EL (cell line): ENCODE results near the gene FARP1.

ENCODE experiments used
- DNase-seq: peaks from one replicate; pipeline ENCODE4 v3.0.0-alpha.2; 2016

Gene FARP1

GRCh38 chr13:98176777-98177608, 34.1 kb downstream of the FARP1 start, which contains the start of gene RNF113B:
TSS of gene RNF113B (minus strand) at chr13:98177269. CDS start at chr13:98177236, 33 bp downstream.
- no peak for DNase-seq

DNA sequence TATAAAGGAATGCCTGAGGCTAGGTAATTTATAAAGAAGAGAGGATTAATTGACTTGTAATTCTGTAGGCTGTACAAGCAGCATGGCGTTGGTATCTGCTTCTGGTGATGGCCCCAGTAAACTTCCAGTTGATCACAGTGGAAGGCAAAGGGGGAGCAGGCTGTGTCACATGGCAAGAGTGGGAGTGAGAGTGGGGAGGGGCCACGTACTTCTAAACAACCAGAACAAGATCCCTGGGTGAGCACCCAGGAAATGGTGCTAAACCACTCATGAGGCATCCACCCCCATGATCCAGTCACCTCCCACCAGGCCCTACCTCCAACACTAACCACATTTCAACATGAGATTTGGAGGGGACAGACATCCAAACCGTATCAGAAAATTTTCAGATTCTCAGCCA, 37.2 kb downstream of the FARP1 start:
- peak; percentile 37 for DNase-seq

- DNase-seq = no peak
These were observed 38.4 kb downstream of the FARP1 start for GRCh38 chr13:98181111-98181815.

- no peak for DNase-seq
These were observed 39.3 kb downstream of the FARP1 start for GRCh38 chr13:98182153-98182552.

GRCh38 chr13:98182589-98182988, 39.7 kb downstream of the FARP1 start:
- DNase-seq = no peak

- peak; percentile 58 for DNase-seq
These were observed 41.9 kb downstream of the FARP1 start for GRCh38 chr13:98184792-98185191.

GRCh38 chr13:98187155-98187964, 44.5 kb downstream of the FARP1 start:
- no peak for DNase-seq

- no peak for DNase-seq
These were observed 45.0 kb downstream of the FARP1 start for GRCh38 chr13:98187965-98188261.

DNA sequence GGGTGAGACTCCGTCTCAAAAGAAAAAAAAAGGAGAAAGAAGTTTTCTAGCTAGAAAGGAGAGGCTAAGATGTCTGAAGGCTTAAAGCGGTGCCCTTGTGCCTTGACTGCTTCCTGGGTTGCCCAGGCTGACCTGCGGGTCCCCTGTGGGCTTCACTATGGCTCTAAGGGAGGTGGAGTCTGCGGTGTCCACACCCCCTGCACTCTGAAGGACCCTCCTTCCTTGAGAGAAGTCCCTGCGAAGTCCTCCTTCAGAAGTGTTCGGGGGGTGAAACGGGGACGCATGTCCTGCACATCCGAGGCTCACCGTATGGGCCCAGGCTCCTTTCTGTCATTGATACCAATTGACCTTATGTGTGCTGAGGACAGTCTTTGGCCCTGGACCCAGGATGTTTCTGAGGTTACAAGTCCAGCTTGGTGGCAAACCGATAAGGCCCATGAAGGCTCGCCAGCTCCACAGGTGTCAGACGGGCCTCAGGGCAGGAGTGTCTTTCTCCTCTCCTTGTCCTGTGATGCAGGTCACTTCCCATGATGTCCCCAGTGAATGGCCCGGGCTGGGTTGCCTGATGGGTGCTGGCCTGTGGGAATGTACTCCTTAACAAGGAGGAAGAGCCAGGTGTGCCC, 45.8 kb downstream of the FARP1 start:
- no peak for DNase-seq

- DNase-seq = no peak
These were observed 47.1 kb downstream of the FARP1 start for GRCh38 chr13:98189841-98190505.

DNA sequence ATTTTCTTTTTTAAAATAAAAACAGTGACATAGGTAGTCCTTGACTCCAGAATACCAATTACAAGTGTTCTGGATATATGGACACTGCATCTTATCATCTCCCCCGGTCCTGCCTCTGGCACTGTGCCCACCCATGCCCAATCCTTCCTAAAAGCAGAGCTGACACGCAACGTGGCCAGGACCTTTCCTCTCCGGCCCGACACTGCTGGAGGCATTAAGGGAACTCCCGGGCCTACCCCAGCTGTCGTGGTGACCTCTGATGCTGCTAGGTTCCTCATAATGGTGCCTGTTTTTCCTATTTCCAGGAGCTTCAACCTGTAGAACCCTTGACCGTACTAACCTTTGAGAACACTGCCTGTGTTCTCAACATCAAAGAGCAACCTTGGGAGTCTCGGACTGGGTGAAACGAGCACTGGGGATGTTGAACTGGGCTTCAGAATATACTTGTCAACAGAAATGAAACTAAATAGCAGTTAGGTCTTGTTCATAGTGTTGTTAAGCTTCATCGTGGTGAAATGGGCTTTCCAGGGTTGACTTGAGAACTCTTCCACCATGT, 48.1 kb downstream of the FARP1 start:
- no peak for DNase-seq

DNA sequence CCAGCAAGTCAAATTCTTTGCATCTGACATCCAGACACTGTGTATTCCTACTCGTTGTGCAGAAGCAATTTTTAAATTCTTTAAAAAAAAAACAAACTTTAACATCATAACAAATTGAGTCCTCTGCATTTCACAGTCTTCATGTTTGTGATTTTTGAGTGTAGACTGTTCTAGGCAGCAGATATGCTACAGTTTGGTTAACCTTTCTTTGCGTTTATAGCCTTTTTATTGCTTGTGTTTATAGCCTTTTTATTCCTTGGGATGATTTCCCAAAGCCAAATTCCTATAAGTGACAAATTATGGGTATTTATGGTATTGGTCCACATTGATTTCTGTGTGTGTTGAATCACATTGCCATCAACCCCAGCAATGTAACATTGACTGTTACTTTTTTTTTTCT, 49.1 kb downstream of the FARP1 start:
- no peak for DNase-seq

DNA sequence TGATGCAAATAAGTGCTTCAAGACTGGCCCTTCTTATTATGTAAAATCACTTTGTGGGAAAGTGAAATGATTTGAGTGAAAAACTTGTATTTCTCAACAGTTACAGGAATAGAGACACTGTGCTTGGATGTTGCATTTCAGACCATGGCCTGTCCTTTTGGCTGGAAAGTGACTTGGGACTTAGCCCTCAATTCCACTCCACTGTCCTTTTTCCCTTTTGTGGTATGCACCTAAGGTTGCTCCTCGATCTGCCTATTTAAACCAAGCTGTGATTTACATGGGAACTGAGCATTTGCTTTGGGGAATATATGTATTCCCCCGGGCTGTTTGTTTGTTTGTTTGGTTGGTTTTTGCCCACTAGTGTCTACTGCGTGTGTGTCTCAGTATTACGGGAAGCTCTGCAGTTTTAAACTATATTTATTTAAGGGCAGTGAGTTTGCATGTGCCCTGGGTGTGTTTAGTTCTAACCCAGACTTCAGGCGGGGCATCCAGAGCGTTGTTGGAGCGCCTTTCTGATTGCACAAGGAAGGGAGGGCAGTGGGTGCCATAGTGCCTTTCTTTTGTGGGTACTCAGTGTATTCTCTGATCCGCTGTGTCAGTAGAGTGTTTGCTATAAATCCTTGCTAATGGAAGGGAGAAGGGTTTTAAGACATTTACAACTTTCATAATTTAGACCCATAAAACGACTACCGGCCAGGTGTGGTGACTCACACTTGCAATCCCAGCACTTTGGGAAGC, 52.3 kb downstream of the FARP1 start:
- no peak for DNase-seq

DNA sequence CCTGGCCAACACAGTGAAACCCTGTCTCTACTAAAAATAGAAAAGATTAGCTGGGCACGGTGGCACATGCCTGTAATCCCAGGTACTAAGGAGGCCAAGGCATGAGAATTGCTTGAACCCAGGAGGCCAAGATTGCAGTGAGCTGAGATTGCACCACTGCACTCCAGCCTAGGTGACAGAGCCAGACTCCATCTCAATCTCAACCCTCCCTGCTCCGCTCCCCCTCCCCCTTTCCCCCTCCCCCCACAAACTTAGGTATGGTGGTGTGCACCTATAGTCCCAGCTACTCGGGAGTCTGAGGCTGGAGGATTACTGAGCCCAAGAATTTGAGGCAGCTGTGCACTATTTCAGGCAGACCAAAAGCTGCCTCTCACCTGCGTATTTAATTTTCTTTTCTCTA, 55.8 kb downstream of the FARP1 start:
- no peak for DNase-seq

DNA sequence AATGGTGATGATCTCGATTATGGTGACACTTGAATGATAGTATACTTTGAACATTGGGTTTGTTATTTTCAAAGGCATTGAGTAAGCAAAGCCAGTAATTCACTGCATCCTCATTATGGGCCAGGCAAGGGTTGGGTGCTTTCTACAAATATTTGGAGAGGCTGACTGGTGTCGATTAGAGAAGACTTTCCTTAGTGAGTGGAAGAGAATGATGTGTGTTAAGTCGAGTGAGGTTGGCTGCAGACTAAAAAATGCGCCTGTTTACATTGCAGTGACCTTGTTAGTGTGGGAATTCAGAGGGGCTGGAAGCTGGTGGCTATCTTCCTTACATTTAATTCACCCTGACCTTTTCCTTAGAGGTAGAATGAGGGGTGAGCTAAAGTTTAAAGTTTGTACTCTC, 56.6 kb downstream of the FARP1 start:
- DNase-seq = no peak

DNA sequence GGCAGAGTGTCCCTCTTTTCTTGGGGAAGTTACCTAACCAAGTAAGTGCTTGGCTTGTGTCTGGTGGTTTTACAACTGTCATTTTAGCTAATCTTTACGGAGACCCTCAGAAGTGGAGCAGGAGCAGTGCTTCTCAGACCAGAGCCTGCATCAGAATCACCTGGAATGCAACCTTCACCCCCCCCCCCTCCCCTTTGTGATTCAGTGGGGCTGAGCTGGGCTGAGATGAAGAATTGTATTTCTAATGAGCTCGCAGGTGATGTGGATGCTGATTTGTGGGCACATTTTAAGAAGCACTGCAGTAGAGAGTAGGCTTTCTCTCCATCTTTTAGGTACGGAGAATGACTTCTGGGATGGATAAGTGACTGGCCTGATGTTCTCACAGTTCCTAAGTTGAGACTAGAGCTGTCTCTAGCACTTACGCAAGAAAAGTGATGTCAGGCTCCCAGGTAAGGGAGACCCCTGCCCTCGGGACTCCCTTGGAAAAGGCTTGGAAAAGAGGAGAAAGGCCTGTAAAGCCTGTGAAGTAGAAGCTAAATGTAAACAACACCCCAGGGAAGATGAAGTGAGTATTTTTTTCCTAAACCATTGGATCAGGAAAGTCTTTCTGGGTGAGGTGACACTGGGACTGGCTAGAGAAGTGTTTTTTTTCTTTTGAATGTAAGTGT, 57.5 kb downstream of the FARP1 start:
- DNase-seq = no peak

GRCh38 chr13:98201189-98201588, 58.3 kb downstream of the FARP1 start:
- DNase-seq = no peak

- no peak for DNase-seq
These were observed 59.1 kb downstream of the FARP1 start for GRCh38 chr13:98201984-98202383.

GRCh38 chr13:98203646-98204326, 60.9 kb downstream of the FARP1 start:
- DNase-seq = peak; percentile 80

- DNase-seq = no peak
These were observed 61.7 kb downstream of the FARP1 start for GRCh38 chr13:98204546-98204945.
